Measurements from ENCODE around the gene MAPK8IP3.

DNA sequence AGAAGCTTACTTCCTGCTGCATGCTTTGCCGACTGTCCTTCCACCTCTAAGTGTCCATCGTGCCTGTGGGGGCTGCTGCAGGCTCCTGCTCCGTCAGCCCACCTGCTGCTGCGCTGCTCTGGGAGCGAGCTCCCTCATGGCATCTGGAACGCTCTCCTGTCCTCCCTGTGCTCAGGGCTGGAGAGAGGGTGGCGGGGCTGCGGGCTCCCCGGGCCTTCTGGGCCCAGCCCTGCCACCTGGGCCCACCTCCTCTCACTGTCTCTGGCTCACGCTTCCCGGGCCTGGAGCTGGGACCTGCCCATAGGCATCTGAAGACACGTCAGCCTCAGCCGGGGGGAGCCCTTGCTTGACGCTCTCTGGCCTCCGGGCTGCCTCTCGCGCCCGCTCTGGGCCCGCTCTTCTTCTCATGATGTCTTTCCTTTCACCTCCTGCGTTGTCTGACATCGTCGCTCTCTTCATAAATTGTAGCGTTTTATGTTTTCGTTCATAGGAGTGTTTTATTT is 38.4 kb downstream of the MAPK8IP3 start:
- TF ChIP-seq, protein P1, sequence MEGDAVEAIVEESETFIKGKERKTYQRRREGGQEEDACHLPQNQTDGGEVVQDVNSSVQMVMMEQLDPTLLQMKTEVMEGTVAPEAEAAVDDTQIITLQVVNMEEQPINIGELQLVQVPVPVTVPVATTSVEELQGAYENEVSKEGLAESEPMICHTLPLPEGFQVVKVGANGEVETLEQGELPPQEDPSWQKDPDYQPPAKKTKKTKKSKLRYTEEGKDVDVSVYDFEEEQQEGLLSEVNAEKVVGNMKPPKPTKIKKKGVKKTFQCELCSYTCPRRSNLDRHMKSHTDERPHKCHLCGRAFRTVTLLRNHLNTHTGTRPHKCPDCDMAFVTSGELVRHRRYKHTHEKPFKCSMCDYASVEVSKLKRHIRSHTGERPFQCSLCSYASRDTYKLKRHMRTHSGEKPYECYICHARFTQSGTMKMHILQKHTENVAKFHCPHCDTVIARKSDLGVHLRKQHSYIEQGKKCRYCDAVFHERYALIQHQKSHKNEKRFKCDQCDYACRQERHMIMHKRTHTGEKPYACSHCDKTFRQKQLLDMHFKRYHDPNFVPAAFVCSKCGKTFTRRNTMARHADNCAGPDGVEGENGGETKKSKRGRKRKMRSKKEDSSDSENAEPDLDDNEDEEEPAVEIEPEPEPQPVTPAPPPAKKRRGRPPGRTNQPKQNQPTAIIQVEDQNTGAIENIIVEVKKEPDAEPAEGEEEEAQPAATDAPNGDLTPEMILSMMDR (IDR thresholded peaks at IDR 0.05): no peak
- no peak for TF ChIP-seq EZH2 (IDR thresholded peaks at IDR 0.05; ENCODE audit: borderline replicate concordance, insufficient read depth, low read depth, low read length, poor library complexity, severe bottlenecking)
